ENCODE results near the gene HOXA3. TPM values are rescaled to one million over a fixed set of nuclear protein-coding genes. Genes with fewer than 3 reads are reported as not detected.
A peak's percentile ranks its signal among the peaks of the same experiment; 100 is the strongest.

HOXA3 gene
- not detected for polyA plus RNA-seq (2012; ENCODE audit: insufficient read depth, insufficient read length, low read depth)

- Histone ChIP-seq H3K9me3 (no peaks in the 10 kb centered on the region), H3K4me1 (no peaks in the 10 kb centered on the region), H3K4me3 (ENCODE audit: low read depth, low read length) (no peak within 1 kb of the TSS; the same call in 1 of the 2 replicates), H3K36me3 (no peaks in the 10 kb centered on the region), H3K27me3 (peaks cover 100% of the 10 kb centered on the region)
- DNase-seq, result peak; percentile 10
- TF ChIP-seq CTCF (IDR thresholded peaks at IDR 0.05; ENCODE audit: low read depth, low read length), result no peak
Observed at GRCh38 chr7:27151931-27152815, at the start of gene HOXA3. Gene HOXA3, minus strand, starts transcription at chr7:27152583. Its CDS starts 41,943 bp downstream, at chr7:27110640.

- Histone ChIP-seq H3K4me3 (ENCODE audit: low read depth, low read length) (no peak overlapping the region), H3K27me3 (peaks cover 99% of the 10 kb centered on the region), H3K9me3 (no peaks in the 10 kb centered on the region), H3K36me3 (no peaks in the 10 kb centered on the region), H3K4me1 (no peaks in the 10 kb centered on the region)
- DNase-seq, result no peak
- TF ChIP-seq CTCF (IDR thresholded peaks at IDR 0.05; ENCODE audit: low read depth, low read length), result no peak
Observed at GRCh38 chr7:27201580-27202017, 49.2 kb upstream of the HOXA3 start.

DNA sequence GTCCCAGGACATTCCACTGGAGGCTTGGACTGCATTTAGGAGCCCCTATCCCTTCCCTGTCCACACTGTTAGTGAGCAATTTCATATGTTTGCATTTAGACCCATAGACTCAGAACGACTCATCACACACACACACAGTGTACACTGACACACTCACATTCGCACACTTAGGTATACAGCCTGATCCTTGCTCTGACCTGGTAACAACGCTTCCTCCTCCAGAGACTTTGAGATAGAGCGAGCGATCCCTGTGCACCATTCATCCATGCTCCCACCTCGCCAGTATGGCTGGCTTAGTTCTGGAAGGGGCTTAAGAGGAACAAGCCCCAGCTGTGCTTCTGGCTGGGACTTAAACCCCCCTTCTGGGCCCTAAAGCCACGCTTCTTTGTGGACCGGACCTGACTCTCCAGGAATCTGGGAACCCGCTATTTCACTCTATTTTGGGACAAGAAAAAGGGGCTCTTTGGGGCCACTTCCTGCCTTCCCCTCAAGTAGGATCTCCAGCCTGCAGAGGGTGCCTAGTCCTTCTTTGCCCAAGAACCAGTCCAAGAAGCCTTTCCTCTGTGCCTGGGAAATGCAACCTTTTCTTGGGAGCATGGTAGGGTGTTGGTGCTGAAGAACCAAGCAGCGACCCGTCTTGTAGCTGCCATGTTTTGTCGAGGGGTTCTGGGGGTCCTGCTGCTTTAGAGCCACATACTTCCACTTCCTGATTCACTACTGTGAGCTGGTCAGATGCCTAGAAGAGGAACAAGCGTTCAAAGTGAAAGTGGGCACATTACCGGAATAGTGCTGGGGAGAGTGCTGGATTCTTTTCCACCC is 48.6 kb upstream of the HOXA3 start:
- Histone ChIP-seq H3K4me3 (ENCODE audit: low read depth, low read length) (no peak overlapping the region; the same call in 1 of the 2 replicates), H3K9me3 (no peaks in the 10 kb centered on the region), H3K27me3 (peaks cover 99% of the 10 kb centered on the region), H3K4me1 (no peaks in the 10 kb centered on the region), H3K36me3 (no peaks in the 10 kb centered on the region)
- no peak for TF ChIP-seq CTCF (IDR thresholded peaks at IDR 0.05; ENCODE audit: low read depth, low read length)
- DNase-seq, result no peak

- no peak for TF ChIP-seq CTCF (IDR thresholded peaks at IDR 0.05; ENCODE audit: low read depth, low read length)
- Histone ChIP-seq H3K4me3 (ENCODE audit: low read depth, low read length) (peak within 1 kb of the TSS; percentile 52), H3K27me3 (peaks cover 99% of the 10 kb centered on the region), H3K36me3 (no peaks in the 10 kb centered on the region), H3K4me1 (no peaks in the 10 kb centered on the region), H3K9me3 (no peaks in the 10 kb centered on the region)
- peak; percentile 83 for DNase-seq
Observed at GRCh38 chr7:27199849-27200760, 47.7 kb upstream of the HOXA3 start, which contains the start of gene HOXA13. Gene HOXA13, minus strand, starts transcription at chr7:27200091. Its CDS starts 14 bp downstream, at chr7:27200077.

DNA sequence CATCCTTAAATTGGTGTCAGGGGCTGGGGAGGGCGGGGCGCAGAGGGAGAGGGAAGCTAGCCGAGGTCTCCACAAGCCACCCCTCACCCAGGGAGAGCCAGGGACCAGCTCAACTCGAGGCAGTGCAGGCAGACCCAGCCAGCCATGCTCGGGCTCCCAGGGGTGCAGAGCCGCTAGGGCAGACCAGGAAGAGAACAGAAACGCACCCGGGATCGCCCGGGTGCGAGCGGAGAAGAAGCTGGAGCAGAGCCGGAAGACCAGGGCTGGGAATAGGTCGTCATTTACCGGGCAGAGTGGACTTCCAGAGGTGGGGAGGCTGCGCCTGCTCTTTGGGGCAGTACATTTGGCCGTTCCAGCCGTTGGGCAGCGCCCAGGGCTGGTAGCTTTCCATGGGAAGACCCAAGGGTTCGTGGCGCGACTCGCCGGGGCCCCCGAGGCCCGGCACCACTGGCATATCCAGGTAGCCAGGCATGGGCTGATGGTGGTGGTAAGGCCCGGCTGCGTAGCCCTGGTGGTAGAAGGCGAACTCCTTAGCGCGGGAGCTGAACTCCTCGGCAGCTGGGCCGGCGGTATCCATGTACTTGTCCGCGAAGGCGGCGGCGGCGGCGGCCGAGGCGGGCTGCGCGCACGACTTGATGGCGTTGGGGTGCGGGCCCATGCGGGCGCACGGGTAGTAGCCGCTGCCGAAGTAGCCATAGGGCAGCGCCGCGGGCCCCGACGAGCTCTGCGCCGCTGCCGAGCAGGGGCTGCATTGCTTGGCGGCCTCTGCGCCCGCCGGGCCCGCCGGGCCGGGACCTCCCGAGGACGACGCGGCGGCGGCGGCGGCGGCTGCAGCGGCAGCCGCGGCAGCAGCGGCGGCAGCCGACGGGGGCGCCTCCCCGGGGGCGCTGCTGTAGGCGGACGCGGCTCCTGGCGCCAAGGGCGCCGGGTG is 46.8 kb upstream of the HOXA3 start:
- DNase-seq, result no peak
- no peaks in the 10 kb centered on the region for H3K4me1 ChIP-seq
- no peaks in the 10 kb centered on the region for H3K36me3 ChIP-seq
- TF ChIP-seq CTCF (IDR thresholded peaks at IDR 0.05; ENCODE audit: low read depth, low read length), result no peak
- peaks cover 99% of the 10 kb centered on the region for H3K27me3 ChIP-seq
- H3K4me3 ChIP-seq (ENCODE audit: low read depth, low read length), result peak overlapping the region; percentile 20
- no peaks in the 10 kb centered on the region for H3K9me3 ChIP-seq
